ENCODE data around the gene CCDC97.
"Not testable (repeated sequence)": the region's sequence is repeated elsewhere in the genome, so short reads cannot be mapped to it uniquely, and the experiment has no call there.

The CCDC97 gene

GRCh38 chr19:41310033-41310831 is at the start of gene CCDC97:
Gene CCDC97, plus strand, starts transcription at chr19:41310172. Its CDS starts 139 bp downstream, at chr19:41310311.
- DNase-seq, result peak; percentile 84 to 86

- DNase-seq, result no peak
Measured at GRCh38 chr19:41261474-41262190, 48.3 kb upstream of the CCDC97 start.

- DNase-seq, result peak; percentile 58 to 79
Measured at GRCh38 chr19:41263042-41263849, 46.7 kb upstream of the CCDC97 start.

- DNase-seq, result peak; percentile 98 to 99
Measured at GRCh38 chr19:41263850-41264580, 46.0 kb upstream of the CCDC97 start, which contains the start of gene HNRNPUL1. Gene HNRNPUL1, plus strand, starts transcription at chr19:41264372. Its CDS starts 132 bp downstream, at chr19:41264504.

GRCh38 chr19:41264581-41265394 is 45.2 kb upstream of the CCDC97 start:
- DNase-seq, result peak; percentile 50 to 66

- DNase-seq, result no peak
Measured at GRCh38 chr19:41265395-41266153, 44.4 kb upstream of the CCDC97 start.

GRCh38 chr19:41269055-41269454 is 40.9 kb upstream of the CCDC97 start:
- no peak for DNase-seq

- DNase-seq, result no peak
Measured at GRCh38 chr19:41269571-41269970, 40.4 kb upstream of the CCDC97 start.

GRCh38 chr19:41273076-41273475 is 36.9 kb upstream of the CCDC97 start:
- DNase-seq, result no peak

GRCh38 chr19:41274802-41275201 is 35.2 kb upstream of the CCDC97 start:
- DNase-seq, result no peak

- no peak for DNase-seq
Measured at GRCh38 chr19:41276231-41276630, 33.7 kb upstream of the CCDC97 start.

GRCh38 chr19:41278478-41278877 is 31.5 kb upstream of the CCDC97 start:
- DNase-seq, result no peak

GRCh38 chr19:41288673-41289530 is 21.1 kb upstream of the CCDC97 start:
- no peak for DNase-seq

- DNase-seq, result not testable (repeated sequence)
Measured at GRCh38 chr19:41289814-41290213, 20.2 kb upstream of the CCDC97 start.

- DNase-seq, result no peak
Measured at GRCh38 chr19:41294393-41294792, 15.6 kb upstream of the CCDC97 start.

- DNase-seq, result no peak
Measured at GRCh38 chr19:41295499-41295898, 14.5 kb upstream of the CCDC97 start.

- no peak for DNase-seq
Measured at GRCh38 chr19:41296433-41296871, 13.5 kb upstream of the CCDC97 start.

- no peak for DNase-seq
Measured at GRCh38 chr19:41297628-41298347, 12.2 kb upstream of the CCDC97 start.

All from stimulated activated CD4-positive, alpha-beta T cell treated with anti-CD3 and anti-CD28 coated beads, Interleukin-4, amount 100 ng/mL, for 4 hours (primary cell).